Naive thymus-derived CD4-positive, alpha-beta T cell (primary cell): ENCODE results near the gene CMTM1. TPM values are rescaled to one million over a fixed set of nuclear protein-coding genes. Genes with fewer than 3 reads are reported as not detected.

Experiments
- ATAC-seq: fragments of 150-1000 bp; cut with Tn5 transposase; 2 replicates; pipeline ENCODE4 v1.10.0; 2021; ENCODE audit warnings: mild to moderate bottlenecking, moderate library complexity
- CTCF ChIA-PET: fragments of 350-600 bp; sonication (Branson Sonifier 250); formaldehyde crosslinking; loops from one replicate; lab custom pipeline; 2021; ENCODE audit warnings: antibody characterized with exemption; lab: Charles Lee
- POLR2A ChIA-PET: fragments of 350-600 bp; sonication (Branson Sonifier 250); formaldehyde crosslinking; loops from one replicate; lab custom pipeline; 2021; ENCODE audit warnings: antibody characterized with exemption, inconsistent platforms; lab: Charles Lee
- DNase-seq, 9 donors: peaks; one replicate each; pipeline versions ENCODE4 v3.0.0 to v3.0.0-alpha.2; 2020 to 2022; ENCODE audit warnings: mixed read lengths in 1 of 9
- H3K27ac ChIP-seq: one replicate; pipeline ENCODE4 v1.7.0; 2013; ENCODE audit warnings: mild to moderate bottlenecking, low read depth, low read length, moderate library complexity
- H3K27me3 ChIP-seq, 2 donors: one replicate each; pipeline ENCODE4 v1.7.0; 2013; ENCODE audit warnings: low read length in 2 of 2, mild to moderate bottlenecking in 2 of 2, moderate library complexity in 2 of 2; ENCODE audit not compliant: control insufficient read depth in 2 of 2, insufficient read depth in 2 of 2
- H3K36me3 ChIP-seq, 3 experiments: 1 replicate in 2 of 3; 2 replicates in 1 of 3; pipeline ENCODE4 v1.7.0; 2013; ENCODE audit warnings: low read length in 3 of 3, mild to moderate bottlenecking in 3 of 3, moderate library complexity in 1 of 3; ENCODE audit not compliant: insufficient read depth in 3 of 3, control insufficient read depth in 2 of 3
- H3K4me1 ChIP-seq, 2 donors: one replicate each; pipeline ENCODE4 v1.7.0; 2013; ENCODE audit warnings: low read length in 2 of 2, mild to moderate bottlenecking in 2 of 2, moderate library complexity in 1 of 2; ENCODE audit not compliant: control insufficient read depth in 2 of 2, insufficient read depth in 2 of 2
- H3K4me3 ChIP-seq: 2 replicates; pipeline ENCODE4 v1.7.0; 2013; ENCODE audit warnings: mild to moderate bottlenecking, low read length
- H3K9me3 ChIP-seq, 3 experiments: 1 replicate in 2 of 3; 2 replicates in 1 of 3; pipeline ENCODE4 v1.7.0; 2013; ENCODE audit warnings: low read length in 3 of 3; ENCODE audit not compliant: control insufficient read depth in 2 of 3
- H3K27ac Mint-ChIP-seq, 9 donors: one replicate each; pipeline ENCODE4 v1.8.0; 2020 to 2022; ENCODE audit warnings: mixed read lengths in 9 of 9, mild to moderate bottlenecking in 8 of 9, moderate library complexity in 5 of 9, inconsistent platforms in 2 of 9
- H3K27me3 Mint-ChIP-seq, 5 donors: one replicate each; pipeline ENCODE4 v1.8.0; 2021 to 2022; ENCODE audit warnings: mixed read lengths in 5 of 5, mild to moderate bottlenecking in 1 of 5
- H3K36me3 Mint-ChIP-seq, 5 donors: one replicate each; pipeline ENCODE4 v1.8.0; 2020 to 2022; ENCODE audit warnings: mixed read lengths in 5 of 5, mild to moderate bottlenecking in 3 of 5, inconsistent platforms in 1 of 5
- H3K4me1 Mint-ChIP-seq, 7 donors: one replicate each; pipeline ENCODE4 v1.8.0; 2020 to 2022; ENCODE audit warnings: mixed read lengths in 7 of 7, mild to moderate bottlenecking in 3 of 7, inconsistent platforms in 1 of 7
- H3K4me3 Mint-ChIP-seq, 10 donors: one replicate each; pipeline ENCODE4 v1.8.0; 2020 to 2022; ENCODE audit warnings: mild to moderate bottlenecking in 10 of 10, mixed read lengths in 10 of 10, moderate library complexity in 6 of 10, inconsistent platforms in 2 of 10
- H3K9me3 Mint-ChIP-seq, 11 donors: one replicate each; pipeline ENCODE4 v1.8.0; 2020 to 2022; ENCODE audit warnings: mixed read lengths in 11 of 11, mild to moderate bottlenecking in 4 of 11, inconsistent platforms in 1 of 11, moderate library complexity in 1 of 11
- intact Hi-C, 2 donors: fragments of 100-400 bp; cut with micrococcal nuclease; formaldehyde crosslinking; loops; one replicate each; pipeline ENCODE4 v1.15.1; 2023
- polyA plus RNA-seq, 2 donors: library from polyadenylated mRNA; unstranded; fragments of 300-500 nt; fragmentation: Illumina TruSeq; gene quantifications; one replicate each; pipeline ENCODE4 v1.2.3, GENCODE V29; 2021
- total RNA-seq, 6 experiments: library from RNA in 5 of 6; stranded (reverse) in 5 of 6; gene quantifications; 1 replicate in 5 of 6; 2 replicates in 1 of 6; pipeline ENCODE4 v1.2.3 and lab custom pipeline; 2021 to 2026

The CMTM1 gene
- total and polyA plus RNA-seq, 7 experiments from 2014 or later: 0.36 to 23.3 (median 4.4) TPM

GRCh38 chr16:66537236-66537635 is 29.0 kb upstream of the CMTM1 start:
- H3K9me3 Mint-ChIP-seq: no peaks in the 10 kb centered on the region
- Histone ChIP-seq H3K27me3 (no peaks in the 10 kb centered on the region), H3K27ac (no peak overlapping the region), H3K4me3 (no peak overlapping the region), H3K36me3 (peaks cover 0 to 4% (median 0%) of the 10 kb centered on the region in 3 experiments), H3K4me1 (peaks cover 0 to 3% of the 10 kb centered on the region in 2 donors), H3K9me3 (no peaks in the 10 kb centered on the region)
- ChIA-PET CTCF (no interaction called here), POLR2A (no interaction called here)
- H3K4me3 Mint-ChIP-seq: no peak overlapping the region
- peak overlapping the region in 2 of 9 donors; percentile 4 to 62 for H3K27ac Mint-ChIP-seq
- ATAC-seq (no peak), DNase-seq (no peak)
- H3K4me1 Mint-ChIP-seq: peaks cover 11 to 37% (median 14%) of the 10 kb centered on the region in 7 donors
- intact Hi-C loops: no loop called here
- peaks cover 0 to 35% (median 8%) of the 10 kb centered on the region in 5 donors for H3K36me3 Mint-ChIP-seq
- H3K27me3 Mint-ChIP-seq: no peaks in the 10 kb centered on the region

GRCh38 chr16:66538910-66539309 is 27.3 kb upstream of the CMTM1 start:
- ATAC-seq (no peak), DNase-seq (no peak)
- no peaks in the 10 kb centered on the region for H3K27me3 ChIP-seq
- H3K9me3 ChIP-seq: no peaks in the 10 kb centered on the region
- H3K36me3 ChIP-seq: peaks cover 0 to 4% (median 0%) of the 10 kb centered on the region in 3 experiments
- no peaks in the 10 kb centered on the region for H3K27me3 Mint-ChIP-seq
- ChIA-PET CTCF (no interaction called here), POLR2A (interaction anchor here (0.6 kb wide), 1 partner anchor 10 kb away, joined by 3 read pairs; no protein-coding TSS in a partner anchor)
- intact Hi-C loops: loop anchor here in 1 of 2 donors (2.0 kb wide), 1 partner anchor 14 kb away; no protein-coding TSS in a partner anchor
- H3K4me1 Mint-ChIP-seq: peaks cover 11 to 44% (median 19%) of the 10 kb centered on the region in 7 donors
- no peaks in the 10 kb centered on the region for H3K9me3 Mint-ChIP-seq
- no peak overlapping the region for H3K27ac ChIP-seq
- H3K4me1 ChIP-seq: peaks cover 0 to 3% of the 10 kb centered on the region in 2 donors
- H3K27ac Mint-ChIP-seq: peak overlapping the region in 3 of 9 donors; percentile 17 to 69 (median 60)
- H3K36me3 Mint-ChIP-seq: peaks cover 0 to 35% (median 5%) of the 10 kb centered on the region in 5 donors
- peak overlapping the region in 2 of 10 donors; percentile 45 to 66 for H3K4me3 Mint-ChIP-seq
- no peak overlapping the region for H3K4me3 ChIP-seq

GRCh38 chr16:66539623-66540469 is 26.4 kb upstream of the CMTM1 start:
- H3K4me3 ChIP-seq: no peak overlapping the region
- no peaks in the 10 kb centered on the region for H3K27me3 ChIP-seq
- peak overlapping the region in 3 of 10 donors; percentile 14 to 39 (median 27) for H3K4me3 Mint-ChIP-seq
- H3K27me3 Mint-ChIP-seq: no peaks in the 10 kb centered on the region
- DNase-seq (no peak), ATAC-seq (no peak)
- CTCF ChIA-PET: no interaction called here
- intact Hi-C loops: loop anchor here in 1 of 2 donors (2.0 kb wide), 1 partner anchor 15 kb away; no protein-coding TSS in a partner anchor
- H3K27ac ChIP-seq: no peak overlapping the region
- H3K4me1 ChIP-seq: peaks cover 0 to 3% of the 10 kb centered on the region in 2 donors
- POLR2A ChIA-PET: interaction anchor here (0.6 to 0.9 kb wide), 3 partner anchors 12 to 24 kb away, joined by 3 to 5 read pairs (median 3); partner anchors contain the start of gene CKLF
- H3K36me3 Mint-ChIP-seq: peaks cover 0 to 31% (median 5%) of the 10 kb centered on the region in 5 donors
- H3K9me3 ChIP-seq: no peaks in the 10 kb centered on the region
- H3K27ac Mint-ChIP-seq: peak overlapping the region in 5 of 9 donors; percentile 47 to 71 (median 63)
- H3K9me3 Mint-ChIP-seq: no peaks in the 10 kb centered on the region
- peaks cover 0 to 4% (median 0%) of the 10 kb centered on the region in 3 experiments for H3K36me3 ChIP-seq
- peaks cover 12 to 43% (median 20%) of the 10 kb centered on the region in 7 donors for H3K4me1 Mint-ChIP-seq

- POLR2A ChIA-PET: interaction anchor here (1.0 to 1.3 kb wide), 3 partner anchors 11 to 62 kb away, joined by 3 to 4 read pairs (median 3); partner anchors contain the start of gene CKLF
- Mint-ChIP-seq H3K4me1 (peaks cover 12 to 49% (median 21%) of the 10 kb centered on the region in 7 donors), H3K27me3 (no peaks in the 10 kb centered on the region), H3K9me3 (no peaks in the 10 kb centered on the region), H3K27ac (peak overlapping the region in 3 of 9 donors; percentile 0 to 9 (median 1)), H3K4me3 (no peak overlapping the region), H3K36me3 (peaks cover 0 to 29% (median 5%) of the 10 kb centered on the region in 5 donors)
- peaks cover 0 to 3% of the 10 kb centered on the region in 2 donors for H3K4me1 ChIP-seq
- DNase-seq: no peak
- H3K9me3 ChIP-seq: no peaks in the 10 kb centered on the region
- H3K27me3 ChIP-seq: no peaks in the 10 kb centered on the region
- peaks cover 0 to 4% (median 0%) of the 10 kb centered on the region in 3 experiments for H3K36me3 ChIP-seq
- ATAC-seq: no peak
- no peak overlapping the region for H3K4me3 ChIP-seq
- CTCF ChIA-PET: interaction anchor here (1.0 kb wide), 1 partner anchor 17 kb away, joined by 3 read pairs; no protein-coding TSS in a partner anchor
- intact Hi-C loops: no loop called here
- H3K27ac ChIP-seq: no peak overlapping the region
Observed at GRCh38 chr16:66541388-66542355, 24.6 kb upstream of the CMTM1 start.

GRCh38 chr16:66542396-66542795 is 23.8 kb upstream of the CMTM1 start:
- ChIA-PET POLR2A (interaction anchor here (1.3 kb wide), 1 partner anchor 10 kb away, joined by 3 read pairs; the partner anchor contains the start of gene CKLF), CTCF (interaction anchor here (1.6 kb wide), 1 partner anchor 10 kb away, joined by 3 read pairs; the partner anchor contains the start of gene CKLF)
- intact Hi-C loops: no loop called here

More at GRCh38 chr16:66542396-66542795, 23.8 kb upstream of the CMTM1 start:
- Histone ChIP-seq H3K27ac (no peak overlapping the region), H3K4me1 (peaks cover 0 to 3% of the 10 kb centered on the region in 2 donors), H3K27me3 (no peaks in the 10 kb centered on the region), H3K36me3 (peaks cover 0 to 4% (median 0%) of the 10 kb centered on the region in 3 experiments), H3K9me3 (no peaks in the 10 kb centered on the region), H3K4me3 (no peak overlapping the region)
- H3K4me3 Mint-ChIP-seq: no peak overlapping the region
- H3K27ac Mint-ChIP-seq: peak overlapping the region in 2 of 9 donors; percentile 0 to 9
- peaks cover 14 to 52% (median 26%) of the 10 kb centered on the region in 7 donors for H3K4me1 Mint-ChIP-seq
- no peaks in the 10 kb centered on the region for H3K9me3 Mint-ChIP-seq
- ATAC-seq (no peak), DNase-seq (no peak)
- no peaks in the 10 kb centered on the region for H3K27me3 Mint-ChIP-seq
- peaks cover 0 to 30% (median 3%) of the 10 kb centered on the region in 5 donors for H3K36me3 Mint-ChIP-seq
